HG03159 (cell line): ENCODE results near the gene CDH4.

Experiments used
- ATAC-seq: cut with Tn5 transposase; IDR thresholded peaks from one replicate; pipeline ENCODE4 v1.9.1; 2021; ENCODE audit warnings: mild to moderate bottlenecking, moderate library complexity; ENCODE audit not compliant: unreplicated experiment

The CDH4 gene

DNA sequence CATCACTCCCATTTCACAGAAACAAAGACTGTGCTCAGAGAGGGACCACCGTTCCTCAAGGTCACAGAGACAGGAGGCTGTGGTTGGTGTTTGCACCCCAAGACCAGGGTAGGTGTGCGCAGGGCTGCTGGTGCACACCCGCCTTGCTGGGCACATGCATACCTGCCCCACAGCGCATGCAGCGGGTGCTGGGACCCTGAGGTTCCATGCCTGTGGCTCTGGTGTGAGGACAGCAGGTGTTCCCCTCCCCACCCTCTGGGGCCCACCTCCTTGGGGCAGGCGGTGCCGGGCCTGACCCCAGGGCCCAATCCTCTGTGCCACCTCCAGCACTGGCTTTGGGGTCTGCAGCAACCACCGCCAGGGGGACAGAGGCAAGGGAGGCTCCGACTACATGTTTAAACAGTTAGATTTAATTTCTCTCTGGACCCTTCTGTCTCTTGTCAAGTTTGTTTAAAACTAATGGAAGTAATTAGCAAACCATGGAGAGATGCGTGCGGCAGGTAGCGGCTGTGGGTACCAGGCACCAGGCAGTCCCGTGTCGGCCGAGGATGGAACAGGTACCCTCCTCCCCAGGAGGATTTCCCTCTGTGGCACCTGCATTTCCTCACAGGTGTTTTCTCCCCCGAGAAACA lies 485.9 kb downstream of the CDH4 start:
- ATAC-seq = no peak

- no peak for ATAC-seq
Observed at GRCh38 chr20:61738601-61739069, 486.6 kb downstream of the CDH4 start.

- no peak for ATAC-seq
Observed at GRCh38 chr20:61739086-61739831, 487.2 kb downstream of the CDH4 start.

GRCh38 chr20:61739832-61740118 lies 487.7 kb downstream of the CDH4 start:
- no peak for ATAC-seq

DNA sequence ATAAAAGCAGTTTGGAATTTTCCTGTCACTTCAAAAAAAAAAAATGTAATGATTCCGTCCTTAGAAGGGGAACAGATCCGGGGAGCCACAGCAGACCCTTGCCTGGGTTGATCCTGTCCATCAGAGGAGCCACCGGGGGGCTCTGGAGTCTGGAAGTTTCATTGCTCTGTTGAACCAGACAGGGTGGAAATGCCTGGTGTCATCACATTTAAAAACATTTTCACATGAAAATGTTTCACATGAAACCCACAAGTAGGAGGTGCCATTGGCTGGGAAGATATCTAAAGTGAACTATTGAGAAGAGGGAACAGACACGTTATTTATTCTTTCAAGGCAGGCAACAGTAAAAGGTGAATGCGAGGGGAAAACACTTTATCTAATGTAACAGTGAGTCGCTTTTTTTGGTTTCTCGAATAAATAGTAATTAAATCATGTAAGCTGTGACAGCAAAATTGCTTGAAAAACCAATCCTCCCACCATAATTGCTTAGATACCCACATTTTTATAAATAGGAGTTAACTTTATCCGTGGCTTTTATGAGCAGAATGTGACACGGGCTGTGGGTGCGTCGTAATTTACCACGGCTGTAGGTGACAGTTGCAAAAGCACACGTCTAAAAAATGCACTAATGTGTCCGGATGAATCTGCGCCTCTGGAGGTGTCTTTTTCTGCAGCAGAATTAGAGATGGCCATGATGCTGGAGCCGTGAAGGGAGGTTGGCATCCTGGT lies 490.2 kb downstream of the CDH4 start:
- no peak for ATAC-seq

DNA sequence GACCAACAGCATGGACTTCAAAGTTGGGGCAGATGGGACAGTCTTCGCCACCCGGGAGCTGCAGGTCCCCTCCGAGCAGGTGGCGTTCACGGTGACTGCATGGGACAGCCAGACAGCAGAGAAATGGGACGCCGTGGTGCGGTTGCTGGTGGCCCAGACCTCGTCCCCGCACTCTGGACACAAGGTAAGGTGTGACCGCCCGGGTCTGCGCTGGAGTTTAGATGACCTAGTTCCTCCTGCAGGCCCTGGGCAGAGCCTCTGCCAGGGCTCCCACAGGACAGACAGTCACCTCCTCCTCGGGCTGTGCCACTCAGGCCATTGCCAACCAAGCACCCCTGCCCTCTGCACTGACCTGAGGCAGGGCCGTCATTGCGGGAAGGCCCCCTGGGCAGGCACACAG lies 491.5 kb downstream of the CDH4 start:
- ATAC-seq = no peak

DNA sequence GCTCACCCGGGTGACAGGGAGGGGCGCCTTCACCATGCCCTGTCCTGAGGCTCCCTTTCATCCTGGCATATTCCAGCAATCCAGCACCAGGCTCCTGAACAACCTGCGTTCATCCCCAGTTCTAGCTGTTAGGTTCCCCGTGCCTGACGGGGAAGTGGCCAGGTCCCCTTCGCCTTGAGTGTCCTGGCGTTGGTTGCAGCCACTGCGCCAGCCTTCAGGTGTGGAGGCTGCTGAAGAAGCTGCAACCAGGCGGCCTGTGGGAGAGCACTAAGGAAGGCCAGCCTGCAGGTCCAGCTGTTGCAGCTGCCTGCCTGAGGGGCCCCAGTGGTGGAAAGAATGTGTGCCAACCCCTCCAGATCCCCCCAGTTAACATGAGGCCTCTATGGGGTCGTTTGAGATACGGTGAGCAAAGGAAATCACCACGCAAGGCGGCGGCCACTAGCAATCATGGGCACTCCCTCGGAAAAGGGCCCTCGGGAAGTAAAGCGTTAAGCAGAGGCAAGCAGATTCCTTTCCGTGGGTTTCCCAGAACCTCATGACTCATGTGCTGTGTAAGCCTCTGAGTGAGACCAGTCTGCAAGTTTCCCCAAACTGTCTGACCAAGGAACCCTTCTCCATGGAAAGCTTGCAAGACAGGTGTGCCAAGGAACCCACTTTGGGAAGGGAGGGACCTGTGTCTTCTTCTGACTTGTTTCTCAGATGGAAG lies 492.8 kb downstream of the CDH4 start:
- ATAC-seq = no peak

- no peak for ATAC-seq
Observed at GRCh38 chr20:61745397-61746146, 493.5 kb downstream of the CDH4 start.

DNA sequence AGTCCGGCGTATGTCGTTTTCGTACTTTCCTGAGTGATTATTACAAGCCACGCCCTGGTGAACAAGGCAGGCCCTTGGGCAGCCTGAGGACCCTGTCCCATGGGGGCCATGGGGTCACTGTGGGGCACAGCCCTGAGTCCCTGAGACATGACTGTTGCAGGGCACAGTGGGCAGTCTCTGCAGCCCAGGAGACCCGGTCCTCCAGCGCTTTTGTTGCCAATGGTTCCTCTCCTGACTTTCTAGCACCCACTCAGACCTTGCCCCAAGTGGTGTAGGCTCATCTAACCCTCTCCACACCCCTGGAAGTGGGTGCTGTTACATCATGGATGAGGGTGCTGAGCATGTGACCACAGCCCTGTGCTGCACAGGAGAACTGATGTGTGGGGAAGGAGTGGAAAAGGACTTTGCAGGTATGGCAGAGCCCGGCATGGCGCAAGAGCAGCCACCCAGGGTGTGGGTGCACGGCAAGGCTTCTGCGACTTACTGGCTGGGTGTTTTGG lies 494.1 kb downstream of the CDH4 start:
- no peak for ATAC-seq

DNA sequence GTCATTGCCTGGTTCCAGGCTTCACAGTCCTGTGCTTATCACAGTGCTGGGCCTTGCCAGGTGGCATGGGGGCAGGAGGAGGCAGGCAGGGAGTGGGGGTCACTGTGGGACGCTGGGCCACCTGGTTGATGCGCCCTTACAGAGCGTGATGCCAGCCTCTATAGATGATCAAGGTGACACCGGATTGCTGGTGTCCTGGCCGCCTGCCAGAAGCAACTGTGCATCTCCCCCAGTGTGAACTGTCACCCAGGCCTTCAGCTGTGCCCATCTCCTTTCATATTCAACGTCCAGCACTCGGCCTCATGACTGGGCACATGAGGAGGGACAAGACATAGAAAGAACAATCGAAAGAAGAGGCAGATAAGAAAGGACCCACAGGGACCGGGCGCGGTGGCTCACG lies 494.7 kb downstream of the CDH4 start:
- no peak for ATAC-seq

DNA sequence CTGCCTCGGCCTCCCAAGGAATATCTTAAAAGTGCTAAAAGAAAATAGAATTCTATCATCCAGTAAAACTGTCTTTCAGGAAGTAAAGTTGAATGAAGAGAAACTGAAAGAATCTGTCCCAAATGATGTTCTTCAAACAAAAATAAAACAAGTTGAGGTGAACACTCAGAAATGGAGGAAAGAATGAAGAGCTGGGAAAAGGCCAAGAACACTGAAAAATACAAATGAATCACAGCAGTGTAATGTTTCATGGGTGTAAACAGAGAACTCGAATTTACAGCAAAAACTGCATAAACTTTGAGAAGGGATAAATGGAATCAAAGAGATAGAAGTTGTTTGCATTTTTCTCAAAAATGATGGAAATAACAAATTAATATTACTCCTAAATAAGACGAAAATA lies 496.3 kb downstream of the CDH4 start:
- no peak for ATAC-seq

DNA sequence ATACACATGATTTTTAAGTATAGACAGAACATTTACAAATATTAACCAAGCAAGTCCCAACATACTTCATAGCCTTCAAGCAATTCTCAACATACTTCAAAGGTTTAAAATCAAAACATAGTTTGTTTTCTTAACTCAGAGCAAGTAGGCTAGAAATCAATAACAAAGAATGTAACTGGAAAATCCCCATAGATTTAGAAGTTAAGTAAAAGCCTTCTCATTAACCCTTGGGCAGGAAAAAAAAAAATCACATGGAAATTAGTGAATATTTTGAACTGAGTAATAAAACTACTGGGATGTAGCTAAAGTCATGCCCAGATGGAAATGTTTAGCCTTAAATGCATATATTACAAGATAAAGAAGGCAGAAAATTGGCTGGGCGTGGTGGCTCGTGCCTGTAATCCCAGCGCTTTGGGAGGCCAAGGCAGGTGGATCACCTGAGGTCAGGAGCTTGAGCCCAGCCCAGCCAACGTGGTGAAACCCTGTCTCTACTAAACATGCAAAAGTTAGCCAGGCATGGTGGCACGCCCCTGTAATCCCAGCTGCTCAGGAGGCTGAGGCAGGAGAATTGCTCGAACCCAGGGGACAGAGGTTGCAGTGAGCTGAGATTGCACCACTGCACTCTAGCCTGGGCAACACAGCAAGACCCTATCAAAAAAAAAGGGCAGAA lies 497.5 kb downstream of the CDH4 start:
- ATAC-seq = no peak

DNA sequence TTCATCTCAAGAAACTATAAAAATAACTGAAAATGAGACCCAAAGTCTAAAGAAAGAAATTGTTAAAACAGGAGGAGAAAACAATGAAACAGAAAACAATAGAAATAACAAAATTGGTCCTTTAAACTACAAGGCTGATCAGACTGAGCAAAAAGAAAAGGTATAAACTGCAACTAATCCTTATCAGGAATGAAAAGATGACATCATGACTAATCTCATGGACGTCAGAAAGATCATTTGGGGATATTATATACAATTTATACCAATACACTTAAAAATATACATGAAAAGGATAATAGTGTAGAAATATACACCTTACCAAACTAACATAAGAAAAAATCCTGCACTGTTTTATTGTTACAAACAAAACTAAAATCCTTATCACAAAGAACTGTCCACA lies 498.0 kb downstream of the CDH4 start:
- ATAC-seq = no peak

GRCh38 chr20:61752576-61752975 lies 500.5 kb downstream of the CDH4 start:
- no peak for ATAC-seq

GRCh38 chr20:61753316-61753942 lies 501.4 kb downstream of the CDH4 start:
- ATAC-seq = no peak

- no peak for ATAC-seq
Observed at GRCh38 chr20:61753987-61754956, 502.2 kb downstream of the CDH4 start.

GRCh38 chr20:61754976-61755778 lies 503.1 kb downstream of the CDH4 start:
- ATAC-seq = no peak
